K562 (cell line): ENCODE measurements around the gene YBEY.

Experiments
- ARNT ChIP-seq, 2 experiments: fragments of 450-650 bp; IDR thresholded peaks; 2 replicates each; pipeline ENCODE4 v1.6.1; 2016; ENCODE audit warnings: mild to moderate bottlenecking in 1 of 2
- BRCA1 ChIP-seq, 2 experiments: fragments of 450-650 bp in 1 of 2; sonication (generic) in 1 of 2; formaldehyde crosslinking in 1 of 2; IDR thresholded peaks; 2 replicates each; pipeline versions ENCODE4 v1.5.0 to v1.6.1; 2017 to 2020; ENCODE audit warnings: mild to moderate bottlenecking in 1 of 2, missing genetic modification reagents in 1 of 2
- CTCF ChIP-seq, 3 experiments: IDR thresholded peaks in 2 of 3; conservative IDR thresholded peaks in 1 of 3; 2 replicates each; pipeline ENCODE4 v1.5.1; 2011 to 2012; ENCODE audit warnings: low read length in 3 of 3, mild to moderate bottlenecking in 3 of 3, control low read depth in 2 of 3, improper control_type of control experiment in 1 of 3, inconsistent platforms in 1 of 3, low read depth in 1 of 3, mixed read lengths in 1 of 3, moderate library complexity in 1 of 3; ENCODE audit not compliant: insufficient read depth in 2 of 3
- KDM1A ChIP-seq, 2 experiments: fragments of 450-650 bp; IDR thresholded peaks; 2 replicates each; pipeline ENCODE4 v1.6.1; 2016; ENCODE audit warnings: mild to moderate bottlenecking in 2 of 2
- RB1 ChIP-seq: fragments of 450-650 bp; IDR thresholded peaks from 2 replicates; pipeline ENCODE4 v1.6.1; 2017; ENCODE audit warnings: low read depth, mild to moderate bottlenecking
- REST ChIP-seq, 2 experiments: fragments of 450-650 bp; formaldehyde crosslinking in 1 of 2; IDR thresholded peaks; 2 replicates each; pipeline versions ENCODE4 v1.4.0 to v1.6.1; 2014 to 2020; ENCODE audit warnings: mild to moderate bottlenecking in 2 of 2, borderline replicate concordance in 1 of 2, low read depth in 1 of 2
- ZNF124 ChIP-seq: sonication (generic); formaldehyde crosslinking; IDR thresholded peaks from 2 replicates; pipeline ENCODE4 v1.8.1; 2022; ENCODE audit warnings: missing genetic modification reagents
- ZNF407 ChIP-seq: fragments of 450-650 bp; IDR thresholded peaks from 2 replicates; pipeline ENCODE4 v1.6.1; 2016; ENCODE audit warnings: low read depth
- ZNF592 ChIP-seq: fragments of 450-650 bp; IDR thresholded peaks from 2 replicates; pipeline ENCODE4 v1.6.1; 2017; ENCODE audit warnings: antibody characterized with exemption, mild to moderate bottlenecking

- no peak for TF ChIP-seq ZNF592
- TF ChIP-seq ZNF124 (CRISPR knock-in tag): no peak
- no peak for TF ChIP-seq CTCF (IDR thresholded peaks at IDR 0.05 in 2 of 3, conservative IDR thresholded peaks at IDR 0.05 in 1 of 3; ENCODE audit: insufficient read depth in 2 of 3, low read depth in 1 of 3, low read length in 3 of 3)
- TF ChIP-seq REST (IDR thresholded peaks at IDR 0.05; ENCODE audit: borderline replicate concordance): no peak
- no peak for TF ChIP-seq REST (CRISPR knock-in tag; IDR thresholded peaks at IDR 0.05; ENCODE audit: low read depth)
- no peak for TF ChIP-seq ZNF407
- TF ChIP-seq BRCA1 (IDR thresholded peaks at IDR 0.05): no peak
- TF ChIP-seq BRCA1 (CRISPR knock-in tag; IDR thresholded peaks at IDR 0.05): no peak
- TF ChIP-seq KDM1A (IDR thresholded peaks at IDR 0.05): no peak
- TF ChIP-seq ARNT (IDR thresholded peaks at IDR 0.05): no peak
- no peak for TF ChIP-seq RB1
Measured at GRCh38 chr21:46269466-46269865, 16.7 kb upstream of the YBEY start.
